SK-N-SH treated with all-trans-retinoic acid at 6 μM for 48 hours (cell line): Measurements from ENCODE around the gene TAOK2.
"Not testable (repeated sequence)": the region's sequence is repeated elsewhere in the genome, so short reads cannot be mapped to it uniquely, and the experiment has no call there.

Experiments
- ZNF565 ChIP-seq: fragments of 450-650 bp; formaldehyde crosslinking; conservative IDR thresholded peaks from 2 replicates; pipeline ENCODE4 v1.5.0; 2020; ENCODE audit warnings: low read depth, mild to moderate bottlenecking, moderate library complexity
- TF ChIP-seq, protein P1 (sequence below): fragments of 250-450 bp; sonication (Bioruptor Pico); IDR thresholded peaks from 2 replicates; pipeline ENCODE4 v1.8.0; 2020; ENCODE audit warnings: mild to moderate bottlenecking, moderate library complexity, borderline replicate concordance

DNA sequence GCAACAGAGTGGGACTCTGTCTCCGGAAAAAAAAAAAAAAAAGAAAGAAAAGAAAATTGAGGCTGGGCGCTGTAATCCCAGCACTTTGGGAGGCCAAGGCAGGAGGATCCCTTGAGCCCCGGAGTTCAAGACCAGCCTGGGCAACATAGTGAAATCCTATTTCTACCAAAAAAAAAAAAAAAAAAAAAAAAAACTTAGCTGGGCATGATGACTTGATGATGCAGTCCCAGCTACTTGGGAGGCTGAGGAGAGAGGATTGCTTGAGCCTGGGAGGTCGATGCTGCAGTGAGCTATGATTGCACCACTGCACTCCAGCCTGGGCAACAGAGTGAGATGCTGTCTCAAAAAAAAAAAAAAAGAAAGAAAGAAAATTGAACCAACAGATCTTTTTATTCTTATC lies 44.3 kb downstream of the TAOK2 start:
- not testable (repeated sequence) for TF ChIP-seq ZNF565 (CRISPR knock-in tag)
- TF ChIP-seq, protein P1, sequence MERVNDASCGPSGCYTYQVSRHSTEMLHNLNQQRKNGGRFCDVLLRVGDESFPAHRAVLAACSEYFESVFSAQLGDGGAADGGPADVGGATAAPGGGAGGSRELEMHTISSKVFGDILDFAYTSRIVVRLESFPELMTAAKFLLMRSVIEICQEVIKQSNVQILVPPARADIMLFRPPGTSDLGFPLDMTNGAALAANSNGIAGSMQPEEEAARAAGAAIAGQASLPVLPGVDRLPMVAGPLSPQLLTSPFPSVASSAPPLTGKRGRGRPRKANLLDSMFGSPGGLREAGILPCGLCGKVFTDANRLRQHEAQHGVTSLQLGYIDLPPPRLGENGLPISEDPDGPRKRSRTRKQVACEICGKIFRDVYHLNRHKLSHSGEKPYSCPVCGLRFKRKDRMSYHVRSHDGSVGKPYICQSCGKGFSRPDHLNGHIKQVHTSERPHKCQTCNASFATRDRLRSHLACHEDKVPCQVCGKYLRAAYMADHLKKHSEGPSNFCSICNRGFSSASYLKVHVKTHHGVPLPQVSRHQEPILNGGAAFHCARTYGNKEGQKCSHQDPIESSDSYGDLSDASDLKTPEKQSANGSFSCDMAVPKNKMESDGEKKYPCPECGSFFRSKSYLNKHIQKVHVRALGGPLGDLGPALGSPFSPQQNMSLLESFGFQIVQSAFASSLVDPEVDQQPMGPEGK: not testable (repeated sequence)
